OCI-LY7 (cell line): Measurements from ENCODE around the gene INPP5J. TPM values are rescaled to one million over a fixed set of nuclear protein-coding genes. Genes with fewer than 3 reads are reported as not detected.
"Not testable (repeated sequence)": the region's sequence is repeated elsewhere in the genome, so short reads cannot be mapped to it uniquely, and the experiment has no call there.

Experiments used
- BruUV-seq: library from RNA; stranded (reverse); fragments of 400-500 nt; replicated peaks from 2 replicates; lab custom pipeline; 2021; lab: Mats Ljungman, UMichigan
- CTCF ChIA-PET: fragments of 300-600 bp; sonication (Branson Sonifier 250); formaldehyde crosslinking; loops from one replicate; lab custom pipeline; 2022; ENCODE audit warnings: antibody characterized with exemption; ENCODE audit not compliant: unreplicated experiment; lab: Charles Lee
- POLR2A ChIA-PET: fragments of 300-600 bp; sonication (Branson Sonifier 250); formaldehyde crosslinking; loops from one replicate; lab custom pipeline; 2022; ENCODE audit warnings: antibody characterized with exemption; lab: Charles Lee
- DNase-seq: peaks from one replicate; pipeline ENCODE4 v3.0.0-alpha.2; 2015; ENCODE audit warnings: low spot score
- H2AFZ ChIP-seq: fragments of 200-600 bp; sonication (generic), shearing (Covaris generic); 2 replicates; pipeline ENCODE4 v1.6.1; 2014; ENCODE audit warnings: mild to moderate bottlenecking, antibody characterized with exemption, low read length, moderate library complexity
- H3K27ac ChIP-seq: fragments of 200-600 bp; sonication (generic); 2 replicates; pipeline ENCODE4 v1.5.1; 2014; ENCODE audit warnings: mixed run types, low read depth, mild to moderate bottlenecking, moderate library complexity, low read length, inconsistent platforms; ENCODE audit not compliant: poor library complexity, severe bottlenecking
- H3K36me3 ChIP-seq: fragments of 200-600 bp; sonication (generic); 2 replicates; pipeline ENCODE4 v1.6.1; 2014; ENCODE audit warnings: mild to moderate bottlenecking, antibody characterized with exemption, low read length, moderate library complexity, mixed read lengths; ENCODE audit not compliant: insufficient read depth
- H3K4me1 ChIP-seq: fragments of 200-600 bp; sonication (generic); 2 replicates; pipeline ENCODE4 v1.5.1; 2014; ENCODE audit warnings: mild to moderate bottlenecking, low read length; ENCODE audit not compliant: insufficient read depth, poor library complexity, severe bottlenecking
- H3K4me2 ChIP-seq: fragments of 200-600 bp; sonication (generic); 2 replicates; pipeline ENCODE4 v1.6.1; 2014; ENCODE audit warnings: mild to moderate bottlenecking, low read length
- H3K4me3 ChIP-seq: fragments of 200-600 bp; sonication (generic); 2 replicates; pipeline ENCODE4 v1.5.1; 2014; ENCODE audit warnings: mild to moderate bottlenecking, low read depth, low read length; ENCODE audit not compliant: poor library complexity, severe bottlenecking
- H3K79me2 ChIP-seq: fragments of 200-600 bp; sonication (generic); 2 replicates; pipeline ENCODE4 v1.6.1; 2016; ENCODE audit warnings: low read depth, mild to moderate bottlenecking, low read length, moderate library complexity, mixed read lengths; ENCODE audit not compliant: insufficient read depth
- H3K9me2 ChIP-seq: fragments of 200-600 bp; sonication (generic); 2 replicates; pipeline ENCODE4 v1.6.1; 2016; ENCODE audit warnings: mild to moderate bottlenecking, low read length, mixed read lengths; ENCODE audit not compliant: insufficient read depth
- H3K9me3 ChIP-seq: fragments of 200-600 bp; sonication (generic); 2 replicates; pipeline ENCODE4 v1.6.1; 2014; ENCODE audit warnings: mild to moderate bottlenecking, mixed run types, low read length, mixed read lengths
- H4K20me1 ChIP-seq: fragments of 200-600 bp; sonication (generic); 2 replicates; pipeline ENCODE4 v1.6.1; 2014; ENCODE audit warnings: mild to moderate bottlenecking, antibody characterized with exemption, low read length, moderate library complexity, mixed read lengths; ENCODE audit not compliant: insufficient read depth
- CTCF ChIP-seq: fragments of 200-600 bp; sonication (generic); conservative IDR thresholded peaks from 2 replicates; pipeline ENCODE4 v1.5.1; 2014; ENCODE audit warnings: mild to moderate bottlenecking, antibody characterized with exemption, low read length, moderate library complexity, mixed read lengths
- EZH2phosphoT487 ChIP-seq: fragments of 200-600 bp; sonication (generic); IDR thresholded peaks from 2 replicates; pipeline ENCODE4 v1.6.1; 2018; ENCODE audit warnings: low read depth, borderline replicate concordance, mild to moderate bottlenecking, mixed run types, antibody characterized with exemption, low read length, moderate library complexity, mixed read lengths
- intact Hi-C: fragments of 100-400 bp; cut with micrococcal nuclease; formaldehyde crosslinking; loops from one replicate; pipeline ENCODE4 v1.10.0; 2022; ENCODE audit not compliant: unreplicated experiment
- total RNA-seq, 2 experiments: library from RNA; depleted of rRNA in 1 of 2; stranded (reverse); fragments of >200 nt in 1 of 2; shearing (Covaris generic) in 1 of 2; gene quantifications; 2 replicates each; pipeline ENCODE4 v1.2.3, GENCODE V29; 2014 to 2022

The INPP5J gene
- total RNA-seq, 2 experiments from 2014 or later: 7.5 TPM; not detected in 1

GRCh38 chr22:31107178-31107893 lies 15.4 kb upstream of the INPP5J start, which contains the start of gene SELENOM:
Gene SELENOM (minus strand): TSS chr22:31107568. CDS start chr22:31107505, 63 bp downstream.
- no peak within 1 kb of the TSS for H3K27ac ChIP-seq

GRCh38 chr22:31107894-31108218 lies 14.9 kb upstream of the INPP5J start:
- Histone ChIP-seq H3K27ac (no peak overlapping the region), H3K4me2 (peak overlapping the region; percentile 89), H3K79me2 (no peaks in the 10 kb centered on the region), H4K20me1 (no peaks in the 10 kb centered on the region), H3K9me3 (peaks cover 3% of the 10 kb centered on the region; the same call in 1 of the 2 replicates), H3K36me3 (no peaks in the 10 kb centered on the region), H3K4me1 (peaks cover 5% of the 10 kb centered on the region), H3K9me2 (no peaks in the 10 kb centered on the region), H2AFZ (peak overlapping the region; percentile 72), H3K4me3 (peak overlapping the region; percentile 64)
- TF ChIP-seq EZH2phosphoT487 (no peak), CTCF (no peak; the same call in 1 of the 2 replicates)
- no TSS peak for BruUV-seq
- POLR2A ChIA-PET: interaction anchor here (0.6 to 1.5 kb wide), 5 partner anchors 13 to 48 kb away, joined by 3 to 6 read pairs (median 3); no protein-coding TSS in a partner anchor
- intact Hi-C loops: loop anchor here (5.0 kb wide), 1 partner anchor 39 kb away; no protein-coding TSS in a partner anchor
- CTCF ChIA-PET: interaction anchor here (0.6 kb wide), 1 partner anchor 99 kb away, joined by 3 read pairs; no protein-coding TSS in a partner anchor
- no peak for DNase-seq

More at GRCh38 chr22:31107178-31107893, 15.4 kb upstream of the INPP5J start, which contains the start of gene SELENOM:
- BruUV-seq: no TSS peak
- TF ChIP-seq CTCF: peak; percentile 85
- no peak for TF ChIP-seq EZH2phosphoT487
- no peaks in the 10 kb centered on the region for H3K9me3 ChIP-seq
- CTCF ChIA-PET: interaction anchor here (0.6 kb wide), 3 partner anchors 70 to 681 kb away, joined by 3 read pairs; no protein-coding TSS in a partner anchor
- POLR2A ChIA-PET: interaction anchor here (0.6 to 1.5 kb wide), 2 partner anchors 24 to 48 kb away, joined by 3 to 6 read pairs; no protein-coding TSS in a partner anchor
- no peaks in the 10 kb centered on the region for H3K36me3 ChIP-seq
- no peaks in the 10 kb centered on the region for H4K20me1 ChIP-seq
- peak within 1 kb of the TSS; percentile 89 for H3K4me2 ChIP-seq
- no peaks in the 10 kb centered on the region for H3K9me2 ChIP-seq
- peak within 1 kb of the TSS; percentile 72 for H2AFZ ChIP-seq
- no peaks in the 10 kb centered on the region for H3K79me2 ChIP-seq
- DNase-seq: peak; percentile 84
- H3K4me1 ChIP-seq: peaks cover 5% of the 10 kb centered on the region
- H3K4me3 ChIP-seq: peak within 1 kb of the TSS; percentile 64
- intact Hi-C loops: loop anchor here (5.0 kb wide), 1 partner anchor 40 kb away; no protein-coding TSS in a partner anchor

GRCh38 chr22:31112547-31113091 lies 10.1 kb upstream of the INPP5J start:
- intact Hi-C loops, H2AFZ ChIP-seq, CTCF ChIA-PET, H3K4me2 ChIP-seq, H3K27ac ChIP-seq, H3K9me2 ChIP-seq, DNase-seq, H3K4me1 ChIP-seq, H4K20me1 ChIP-seq, H3K36me3 ChIP-seq, BruUV-seq, H3K9me3 ChIP-seq, H3K79me2 ChIP-seq, H3K4me3 ChIP-seq, POLR2A ChIA-PET: not testable (repeated sequence)
